22Rv1 (cell line): ENCODE data around the gene GOLGA5.
"Not testable (repeated sequence)": the region's sequence is repeated elsewhere in the genome, so short reads cannot be mapped to it uniquely, and the experiment has no call there.

Source experiments
- ZFX ChIP-seq: fragments of 450-650 bp; IDR thresholded peaks from 2 replicates; pipeline ENCODE4 v1.6.1; 2017; ENCODE audit warnings: antibody characterized with exemption, borderline replicate concordance
- TF ChIP-seq, protein P1 (sequence below): fragments of 450-650 bp; IDR thresholded peaks from 2 replicates; pipeline ENCODE4 v1.5.1; 2017; ENCODE audit warnings: mild to moderate bottlenecking

DNA sequence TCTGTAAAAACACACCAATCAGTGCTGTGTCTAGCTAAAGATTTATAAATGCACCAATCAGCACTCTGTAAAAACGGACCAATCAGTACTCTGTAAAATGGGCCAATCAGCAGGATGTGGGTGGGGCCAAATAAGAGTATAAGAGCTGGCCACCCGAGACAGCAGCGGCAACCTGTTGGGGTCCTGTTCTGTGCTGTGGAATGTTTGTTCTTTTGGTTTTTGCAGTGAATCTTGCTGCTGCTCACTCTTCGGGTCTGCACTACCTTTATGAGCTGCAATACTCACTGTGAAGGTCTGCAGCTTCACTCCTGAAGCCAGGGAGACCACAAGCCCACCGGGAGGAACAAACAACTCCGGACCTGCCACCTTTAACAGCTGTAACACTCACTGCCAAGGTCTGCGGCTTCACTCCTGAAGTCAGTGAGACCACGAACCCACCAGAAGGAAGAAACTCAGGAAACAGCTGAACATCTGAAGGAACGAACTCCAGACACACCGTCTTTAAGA lies 43.8 kb upstream of the GOLGA5 start:
- TF ChIP-seq ZFX = not testable (repeated sequence)
- TF ChIP-seq, protein P1, sequence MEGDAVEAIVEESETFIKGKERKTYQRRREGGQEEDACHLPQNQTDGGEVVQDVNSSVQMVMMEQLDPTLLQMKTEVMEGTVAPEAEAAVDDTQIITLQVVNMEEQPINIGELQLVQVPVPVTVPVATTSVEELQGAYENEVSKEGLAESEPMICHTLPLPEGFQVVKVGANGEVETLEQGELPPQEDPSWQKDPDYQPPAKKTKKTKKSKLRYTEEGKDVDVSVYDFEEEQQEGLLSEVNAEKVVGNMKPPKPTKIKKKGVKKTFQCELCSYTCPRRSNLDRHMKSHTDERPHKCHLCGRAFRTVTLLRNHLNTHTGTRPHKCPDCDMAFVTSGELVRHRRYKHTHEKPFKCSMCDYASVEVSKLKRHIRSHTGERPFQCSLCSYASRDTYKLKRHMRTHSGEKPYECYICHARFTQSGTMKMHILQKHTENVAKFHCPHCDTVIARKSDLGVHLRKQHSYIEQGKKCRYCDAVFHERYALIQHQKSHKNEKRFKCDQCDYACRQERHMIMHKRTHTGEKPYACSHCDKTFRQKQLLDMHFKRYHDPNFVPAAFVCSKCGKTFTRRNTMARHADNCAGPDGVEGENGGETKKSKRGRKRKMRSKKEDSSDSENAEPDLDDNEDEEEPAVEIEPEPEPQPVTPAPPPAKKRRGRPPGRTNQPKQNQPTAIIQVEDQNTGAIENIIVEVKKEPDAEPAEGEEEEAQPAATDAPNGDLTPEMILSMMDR = not testable (repeated sequence)
